IMR-90 (cell line): ENCODE measurements around the gene PPHLN1. TPM values are rescaled to one million over a fixed set of nuclear protein-coding genes. Genes with fewer than 3 reads are reported as not detected.

Experiments
- ATAC-seq: fragments of 200-7000 bp; cut with Tn5 transposase; 2 replicates; pipeline ENCODE4 v1.9.1; 2020; ENCODE audit warnings: low read depth, mild to moderate bottlenecking, moderate library complexity
- BruUV-seq: library from RNA; stranded (reverse); fragments of 400-500 nt; replicated peaks from 2 replicates; lab custom pipeline; 2021; lab: Mats Ljungman, UMichigan
- CTCF ChIA-PET: fragments of 300-600 bp; formaldehyde crosslinking; extraction: SDS; loops from one replicate; lab custom pipeline; 2021; ENCODE audit warnings: antibody characterized with exemption; lab: Yijun Ruan, JAX
- POLR2A ChIA-PET: fragments of 300-600 bp; sonication (Branson Sonifier 250); formaldehyde crosslinking; loops from one replicate; lab custom pipeline; 2022; ENCODE audit warnings: antibody characterized with exemption; ENCODE audit not compliant: unreplicated experiment; lab: Charles Lee
- DNase-seq: peaks from one replicate; pipeline ENCODE4 v3.0.0; 2013
- H2AFZ ChIP-seq: replicated peaks from 2 replicates; pipeline ENCODE3; 2013; ENCODE audit warnings: low read length, mild to moderate bottlenecking; ENCODE audit not compliant: poor library complexity
- H2AK5ac ChIP-seq: 2 replicates; pipeline ENCODE4 v1.6.1; 2013; ENCODE audit warnings: low read depth, low read length, inconsistent platforms
- H2AK9ac ChIP-seq: replicated peaks from 2 replicates; pipeline ENCODE3; 2013; ENCODE audit warnings: mild to moderate bottlenecking, low read depth, low read length, moderate library complexity; ENCODE audit not compliant: poor library complexity
- H2BK120ac ChIP-seq: 2 replicates; pipeline ENCODE4 v1.6.1; 2013; ENCODE audit warnings: low read depth, low read length, inconsistent platforms
- H2BK15ac ChIP-seq: 3 replicates; pipeline ENCODE4 v1.6.1; 2013; ENCODE audit warnings: low read depth, low read length, inconsistent platforms
- H2BK20ac ChIP-seq: 2 replicates; pipeline ENCODE4 v1.6.1; 2013; ENCODE audit warnings: low read depth, mild to moderate bottlenecking, inconsistent platforms, low read length, moderate library complexity
- H2BK5ac ChIP-seq: 2 replicates; pipeline ENCODE4 v1.6.1; 2013; ENCODE audit warnings: mild to moderate bottlenecking, low read depth, low read length, inconsistent platforms; ENCODE audit not compliant: poor library complexity, severe bottlenecking
- H3K14ac ChIP-seq: replicated peaks from 2 replicates; pipeline ENCODE4 v1.6.1; 2013; ENCODE audit warnings: low read depth, low read length, inconsistent platforms
- H3K18ac ChIP-seq: 2 replicates; pipeline ENCODE4 v1.6.1; 2013; ENCODE audit warnings: low read depth, low read length, control low read depth
- H3K23ac ChIP-seq: 2 replicates; pipeline ENCODE4 v1.6.1; 2013; ENCODE audit warnings: low read depth, low read length, inconsistent platforms
- H3K27ac ChIP-seq: 2 replicates; pipeline ENCODE4 v1.5.1; 2013; ENCODE audit warnings: mild to moderate bottlenecking, control low read depth, low read length; ENCODE audit not compliant: insufficient read depth
- H3K27me3 ChIP-seq: 2 replicates; pipeline ENCODE4 v1.6.1; 2013; ENCODE audit warnings: low read length; ENCODE audit not compliant: control insufficient read depth, insufficient read depth
- H3K36me3 ChIP-seq: 2 replicates; pipeline ENCODE4 v1.6.1; 2013; ENCODE audit warnings: low read length, mixed read lengths; ENCODE audit not compliant: control insufficient read depth, insufficient read depth
- H3K4ac ChIP-seq: 2 replicates; pipeline ENCODE4 v1.6.1; 2013; ENCODE audit warnings: low read depth, low read length, inconsistent platforms
- H3K4me1 ChIP-seq: 2 replicates; pipeline ENCODE4 v1.6.1; 2013; ENCODE audit warnings: low read length, mixed read lengths; ENCODE audit not compliant: control insufficient read depth, insufficient read depth
- H3K4me2 ChIP-seq: 2 replicates; pipeline ENCODE4 v1.6.1; 2013; ENCODE audit warnings: low read depth, mild to moderate bottlenecking, control low read depth, low read length, moderate library complexity
- H3K4me3 ChIP-seq: 2 replicates; pipeline ENCODE4 v1.5.1; 2013; ENCODE audit warnings: low read depth, mild to moderate bottlenecking, control low read depth, low read length, moderate library complexity; ENCODE audit not compliant: insufficient read depth
- H3K56ac ChIP-seq: 2 replicates; pipeline ENCODE4 v1.6.1; 2013; ENCODE audit warnings: low read length, inconsistent platforms; ENCODE audit not compliant: insufficient read depth; ENCODE audit errors: extremely low read depth
- H3K79me1 ChIP-seq, 2 experiments: 2 replicates each; pipeline ENCODE4 v1.6.1; 2013; ENCODE audit warnings: low read length in 2 of 2, inconsistent platforms in 1 of 2, low read depth in 1 of 2
- H3K9ac ChIP-seq: 2 replicates; pipeline ENCODE4 v1.6.1; 2013; ENCODE audit warnings: low read depth, low read length, control low read depth
- H3K9me1 ChIP-seq: 2 replicates; pipeline ENCODE4 v1.6.1; 2013; ENCODE audit warnings: low read length, inconsistent platforms; ENCODE audit not compliant: insufficient read depth
- H3K9me3 ChIP-seq: 2 replicates; pipeline ENCODE4 v1.6.1; 2013; ENCODE audit warnings: low read length; ENCODE audit not compliant: control insufficient read depth, insufficient read depth
- H4K20me1 ChIP-seq: 2 replicates; pipeline ENCODE4 v1.6.1; 2013; ENCODE audit warnings: low read length, inconsistent platforms; ENCODE audit not compliant: insufficient read depth
- H4K5ac ChIP-seq: 2 replicates; pipeline ENCODE4 v1.6.1; 2013; ENCODE audit warnings: mild to moderate bottlenecking, low read depth, low read length, control low read depth
- H4K8ac ChIP-seq, 2 experiments: 2 replicates each; pipeline ENCODE4 v1.6.1; 2013; ENCODE audit warnings: low read depth in 2 of 2, low read length in 2 of 2, control low read depth in 1 of 2, inconsistent platforms in 1 of 2
- H4K91ac ChIP-seq: 2 replicates; pipeline ENCODE4 v1.6.1; 2013; ENCODE audit warnings: low read depth, low read length, inconsistent platforms; ENCODE audit not compliant: insufficient read depth
- RFX5 ChIP-seq: IDR thresholded peaks from 2 replicates; pipeline ENCODE4 v1.8.0; 2012; ENCODE audit warnings: low read depth, mild to moderate bottlenecking, low read length, moderate library complexity
- WGBS, 2 experiments: methylation state at CpG; one replicate each; pipeline versions ENCODE4 v1.1.5 to v1.1.7; 2013; ENCODE audit warnings: missing lambda C conversion rate in 2 of 2; ENCODE audit not compliant: insufficient read length in 1 of 2; ENCODE audit errors: extremely low coverage in 2 of 2; 5-methylcytosine and 5-hydroxymethylcytosine counted together
- dilution Hi-C: fragments of 300-500 bp; cut with HindIII; formaldehyde crosslinking; loops from one replicate; pipeline ENCODE4 v1.14.3; 2018; ENCODE audit warnings: low sequenced_read_pairs; ENCODE audit not compliant: unreplicated experiment
- in situ Hi-C: fragments of 300-500 bp; cut with MboI; formaldehyde crosslinking; loops from 3 replicates; pipeline ENCODE4 v1.14.3; 2019; ENCODE audit warnings: low sequenced_read_pairs, inconsistent platforms, mixed read lengths
- intact Hi-C: fragments of 100-400 bp; cut with micrococcal nuclease; formaldehyde crosslinking; loops from 2 replicates; pipeline ENCODE4 v1.10.0; 2022
- polyA plus RNA-seq, 3 experiments: library from polyadenylated mRNA; depleted of rRNA; stranded (reverse); fragments of >200 nt; gene quantifications; 2 replicates each; pipeline ENCODE4 v1.2.3, GENCODE V29; 2012; ENCODE audit warnings: low replicate concordance in 1 of 3
- total RNA-seq: library from RNA; depleted of rRNA; stranded (reverse); fragments of >200 nt; gene quantifications from 2 replicates; pipeline ENCODE4 v1.2.3, GENCODE V29; 2012

PPHLN1 gene
- total and polyA plus RNA-seq, 2 of the 4 experiments (the other 2 are of a cell fraction): 50.7 to 54.3 TPM

- peak; percentile 7 for ATAC-seq
- Histone ChIP-seq H3K27ac (peak overlapping the region; percentile 78), H4K20me1 (no peaks in the 10 kb centered on the region; the same call in 1 of the 2 replicates), H3K9ac (peak overlapping the region; percentile 84), H2AFZ (peak overlapping the region; percentile 92), H3K4me1 (peaks cover 7% of the 10 kb centered on the region), H3K18ac (peak overlapping the region; percentile 26), H2BK5ac (peak overlapping the region; percentile 64), H3K14ac (peak overlapping the region; percentile 93), H2AK9ac (peak overlapping the region; percentile 19), H2BK20ac (peak overlapping the region; percentile 70; the same call in 1 of the 2 replicates), H2AK5ac (peak overlapping the region; percentile 72), H3K27me3 (no peaks in the 10 kb centered on the region), H3K79me1 (peaks cover 15 to 50% of the 10 kb centered on the region in 2 experiments), H3K9me3 (no peaks in the 10 kb centered on the region), H3K36me3 (no peaks in the 10 kb centered on the region), H3K4me3 (peak overlapping the region; percentile 91), H3K9me1 (peaks cover 8% of the 10 kb centered on the region; the same call in 1 of the 2 replicates), H4K91ac (peak overlapping the region; percentile 72; the same call in 1 of the 2 replicates), H3K4ac (peak overlapping the region; percentile 87), H4K8ac (peak overlapping the region; percentile 25 to 87; a peak in 3 of 4 replicates), H3K4me2 (peak overlapping the region; percentile 88), H2BK120ac (peak overlapping the region; percentile 69), H3K56ac (peak overlapping the region; percentile 83), H4K5ac (peak overlapping the region; percentile 3), H3K23ac (peak overlapping the region; percentile 91), H2BK15ac (peak overlapping the region; percentile 71)
- dilution Hi-C loops: no loop called here
- no TSS peak for BruUV-seq
- WGBS, 2 experiments: 21% methylated on average over 3 of the region's 18 CpGs; no CpG with 5 or more reads in 1 of the 2 experiments
- ChIA-PET POLR2A (no interaction called here), CTCF (interaction anchor here (0.5 to 4.0 kb wide), 12 partner anchors 9 to 855 kb away, joined by 3 to 22 read pairs (median 6); no protein-coding TSS in a partner anchor)
- in situ Hi-C loops: loop anchor here (5.0 kb wide), 1 partner anchor 855 kb away; no protein-coding TSS in a partner anchor
- intact Hi-C loops: loop anchor here (1.0 to 5.0 kb wide), 6 partner anchors 82 to 855 kb away; partner anchors contain the start of gene PRICKLE1
- DNase-seq: peak; percentile 56
- no peak for TF ChIP-seq RFX5
Measured at GRCh38 chr12:42482041-42482747, 156.2 kb downstream of the PPHLN1 start.
